ENCODE measurements around the gene PAGR1. TPM values are rescaled to one million over a fixed set of nuclear protein-coding genes. Genes with fewer than 3 reads are reported as not detected.

PAGR1 gene
- total RNA-seq, 1 donor from 2014 or later = 29.1 TPM

DNA sequence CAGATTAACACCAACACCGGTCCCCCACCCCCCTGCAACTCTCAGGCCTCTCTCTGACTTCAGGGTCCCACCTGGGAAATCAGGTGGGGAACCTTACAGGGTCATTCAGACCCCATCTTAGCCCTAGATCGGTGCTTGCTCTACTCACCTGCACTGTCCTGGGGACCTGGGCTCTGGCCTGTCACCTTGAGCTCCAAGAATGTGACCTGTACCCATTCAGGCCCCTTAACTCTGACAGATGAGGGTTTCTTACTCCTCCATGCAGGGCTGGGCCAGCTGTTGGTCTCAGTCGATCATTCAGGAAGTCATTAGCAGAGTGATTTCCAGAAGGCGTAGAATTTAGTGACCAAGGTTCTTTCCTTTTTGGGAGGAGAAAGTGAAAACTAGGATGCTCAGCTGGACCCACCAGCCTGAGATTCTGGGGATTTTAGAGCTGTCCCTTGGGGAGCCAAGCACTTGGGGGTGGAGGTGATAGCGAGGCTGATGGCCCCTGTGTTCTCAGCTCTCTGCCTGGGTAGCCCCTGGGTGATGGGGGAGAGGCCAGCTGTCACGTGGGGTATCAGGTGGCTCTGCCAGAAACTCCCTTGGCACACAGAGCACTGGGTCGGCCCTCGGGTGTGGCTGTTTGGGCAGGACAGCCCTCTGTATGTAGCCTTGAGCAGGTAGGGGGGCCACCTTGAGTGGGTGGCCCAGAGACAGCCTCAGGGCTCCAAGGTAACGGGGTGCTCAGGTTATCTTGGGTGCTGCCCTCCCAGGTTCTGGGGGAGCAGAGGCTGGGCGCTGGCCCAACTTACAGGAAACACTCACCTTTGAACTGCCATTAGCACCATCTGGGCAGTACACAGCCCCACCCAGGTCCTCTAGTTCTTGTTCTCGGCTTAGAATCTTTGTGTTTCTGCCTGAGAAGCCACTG is 5.0 kb downstream of the PAGR1 start:
- H3K36me3 Mint-ChIP-seq (ENCODE audit: unreplicated experiment) = peaks cover 13% of the 10 kb centered on the region
- H3K27ac Mint-ChIP-seq (ENCODE audit: unreplicated experiment) = peak overlapping the region; percentile 96
- H3K4me3 Mint-ChIP-seq (ENCODE audit: unreplicated experiment) = peak overlapping the region; percentile 88
- no peak for TF ChIP-seq CTCF (IDR thresholded peaks at IDR 0.05)
- no peak for DNase-seq (ENCODE audit: extremely low spot score, unreplicated experiment)
- no peaks in the 10 kb centered on the region for H3K27me3 Mint-ChIP-seq (ENCODE audit: unreplicated experiment)
- H3K9me3 Mint-ChIP-seq (ENCODE audit: unreplicated experiment) = no peaks in the 10 kb centered on the region
- peaks cover 75% of the 10 kb centered on the region for H3K4me1 Mint-ChIP-seq (ENCODE audit: unreplicated experiment)

DNA sequence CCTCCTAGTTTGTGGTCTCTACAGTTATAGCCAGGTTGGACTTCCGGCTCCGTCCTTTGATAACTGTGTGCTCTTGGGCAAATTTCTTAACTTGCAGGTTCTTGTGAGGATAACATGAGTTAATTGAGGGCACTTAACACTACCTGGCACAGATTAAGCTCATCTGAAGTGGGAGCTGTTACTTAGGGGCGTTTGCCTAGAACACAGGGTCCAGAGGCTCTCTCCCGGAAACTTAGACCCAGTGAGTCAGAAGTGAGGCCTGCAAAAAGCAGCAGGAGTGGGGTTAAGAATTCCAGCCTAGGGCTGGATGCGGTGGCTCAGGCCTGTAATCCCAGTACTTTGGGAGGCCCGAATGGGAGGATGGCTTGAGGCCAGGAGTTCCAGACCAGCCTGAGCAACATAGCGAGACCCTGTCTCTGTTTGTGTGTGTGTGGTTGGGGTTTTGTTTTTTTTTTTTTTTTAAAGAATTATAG is 5.7 kb downstream of the PAGR1 start:
- Mint-ChIP-seq H3K9me3 (ENCODE audit: unreplicated experiment) (no peaks in the 10 kb centered on the region), H3K27me3 (ENCODE audit: unreplicated experiment) (no peaks in the 10 kb centered on the region), H3K36me3 (ENCODE audit: unreplicated experiment) (peaks cover 13% of the 10 kb centered on the region), H3K27ac (ENCODE audit: unreplicated experiment) (peak overlapping the region; percentile 96), H3K4me1 (ENCODE audit: unreplicated experiment) (peaks cover 74% of the 10 kb centered on the region), H3K4me3 (ENCODE audit: unreplicated experiment) (peak overlapping the region; percentile 88)
- DNase-seq (ENCODE audit: extremely low spot score, unreplicated experiment) = no peak
- no peak for TF ChIP-seq CTCF (IDR thresholded peaks at IDR 0.05)

DNA sequence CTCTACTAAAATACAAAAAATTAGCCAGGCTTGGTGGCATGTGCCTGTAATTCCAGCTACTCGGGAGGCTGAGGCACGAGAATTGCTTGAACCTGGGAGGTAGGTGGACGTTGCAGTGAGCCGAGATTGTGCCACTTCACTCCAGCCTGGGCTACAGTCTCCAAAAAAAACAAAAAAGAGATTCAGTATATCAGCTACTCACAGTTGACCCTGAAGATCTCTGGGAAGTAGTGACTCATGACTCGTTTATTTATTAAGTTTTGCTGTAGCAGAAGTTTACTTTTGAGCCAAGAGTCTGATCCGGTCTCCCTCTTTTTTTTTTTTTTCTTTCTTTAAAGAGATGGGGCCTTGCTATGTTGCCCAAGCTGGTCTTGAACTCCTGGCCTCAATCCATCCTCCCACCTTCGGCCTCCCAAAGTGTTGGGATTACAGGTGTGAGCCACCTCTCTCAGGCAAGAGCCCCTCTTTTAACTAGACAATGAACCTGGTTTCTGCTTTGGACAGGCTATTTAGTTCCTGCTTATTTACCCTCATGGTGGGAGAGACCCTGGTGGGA is 8.7 kb downstream of the PAGR1 start:
- no peak for TF ChIP-seq CTCF (IDR thresholded peaks at IDR 0.05)
- peaks cover 53% of the 10 kb centered on the region for H3K4me1 Mint-ChIP-seq (ENCODE audit: unreplicated experiment)
- DNase-seq (ENCODE audit: extremely low spot score, unreplicated experiment) = no peak
- H3K36me3 Mint-ChIP-seq (ENCODE audit: unreplicated experiment) = peaks cover under 1% of the 10 kb centered on the region
- H3K4me3 Mint-ChIP-seq (ENCODE audit: unreplicated experiment) = peak overlapping the region; percentile 39
- H3K27me3 Mint-ChIP-seq (ENCODE audit: unreplicated experiment) = no peaks in the 10 kb centered on the region
- no peaks in the 10 kb centered on the region for H3K9me3 Mint-ChIP-seq (ENCODE audit: unreplicated experiment)
- H3K27ac Mint-ChIP-seq (ENCODE audit: unreplicated experiment) = peak overlapping the region; percentile 89

DNA sequence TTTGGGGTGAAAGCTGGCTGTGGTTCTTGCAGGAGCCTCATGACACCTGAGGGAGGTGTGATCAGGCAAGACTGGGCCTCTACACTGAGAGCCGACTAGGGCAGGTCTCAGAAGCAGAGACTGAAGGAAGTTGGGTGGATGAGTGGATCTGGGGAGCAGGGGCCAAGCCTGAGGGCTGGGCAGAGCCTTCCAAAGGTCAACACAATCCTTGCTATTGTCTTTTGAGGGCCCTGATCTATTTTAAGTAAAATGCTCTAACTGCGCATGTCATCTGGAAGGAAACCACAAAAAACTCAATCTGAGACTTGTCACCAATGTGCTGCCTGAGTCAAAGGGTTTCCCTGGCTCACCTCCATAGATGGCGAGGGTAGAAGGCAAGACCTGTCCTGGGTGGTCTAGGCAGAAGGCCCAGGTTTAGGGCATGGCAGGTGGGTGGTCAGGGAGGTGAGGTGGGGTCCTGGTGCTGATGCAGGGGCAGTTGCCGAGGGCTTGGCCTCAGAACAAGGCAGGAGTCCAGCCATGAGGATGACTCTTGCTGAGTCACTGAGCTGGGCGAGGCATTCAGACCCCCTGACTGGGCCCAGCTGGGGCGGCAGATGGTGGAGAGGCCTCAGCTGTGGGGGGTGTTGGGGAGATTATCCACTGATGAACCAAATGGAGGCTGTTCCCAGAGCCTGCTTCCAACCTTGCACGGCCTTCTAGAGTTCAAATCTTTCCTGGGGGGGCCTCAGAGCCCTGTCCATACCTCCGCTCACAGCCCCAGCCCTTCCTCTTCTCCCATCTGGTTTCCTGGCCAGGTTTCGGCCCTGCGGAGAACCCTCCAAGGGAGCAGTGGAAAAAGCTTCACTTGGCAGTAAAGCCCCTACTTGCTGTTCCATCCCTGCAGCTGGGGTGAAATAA is 9.4 kb downstream of the PAGR1 start:
- Mint-ChIP-seq H3K27me3 (ENCODE audit: unreplicated experiment) (no peaks in the 10 kb centered on the region), H3K9me3 (ENCODE audit: unreplicated experiment) (no peaks in the 10 kb centered on the region), H3K36me3 (ENCODE audit: unreplicated experiment) (no peaks in the 10 kb centered on the region), H3K4me3 (ENCODE audit: unreplicated experiment) (peak overlapping the region; percentile 39), H3K27ac (ENCODE audit: unreplicated experiment) (peak overlapping the region; percentile 89), H3K4me1 (ENCODE audit: unreplicated experiment) (peaks cover 48% of the 10 kb centered on the region)
- DNase-seq (ENCODE audit: extremely low spot score, unreplicated experiment) = no peak
- no peak for TF ChIP-seq CTCF (IDR thresholded peaks at IDR 0.05)

All from osteocyte (in vitro differentiated cells).